HG02973 (cell line): ENCODE measurements around the gene NAA38.

Experiments
- ATAC-seq: cut with Tn5 transposase; IDR thresholded peaks from one replicate; pipeline ENCODE4 v1.9.1; 2021; ENCODE audit warnings: moderate library complexity; ENCODE audit not compliant: unreplicated experiment

NAA38 gene

DNA sequence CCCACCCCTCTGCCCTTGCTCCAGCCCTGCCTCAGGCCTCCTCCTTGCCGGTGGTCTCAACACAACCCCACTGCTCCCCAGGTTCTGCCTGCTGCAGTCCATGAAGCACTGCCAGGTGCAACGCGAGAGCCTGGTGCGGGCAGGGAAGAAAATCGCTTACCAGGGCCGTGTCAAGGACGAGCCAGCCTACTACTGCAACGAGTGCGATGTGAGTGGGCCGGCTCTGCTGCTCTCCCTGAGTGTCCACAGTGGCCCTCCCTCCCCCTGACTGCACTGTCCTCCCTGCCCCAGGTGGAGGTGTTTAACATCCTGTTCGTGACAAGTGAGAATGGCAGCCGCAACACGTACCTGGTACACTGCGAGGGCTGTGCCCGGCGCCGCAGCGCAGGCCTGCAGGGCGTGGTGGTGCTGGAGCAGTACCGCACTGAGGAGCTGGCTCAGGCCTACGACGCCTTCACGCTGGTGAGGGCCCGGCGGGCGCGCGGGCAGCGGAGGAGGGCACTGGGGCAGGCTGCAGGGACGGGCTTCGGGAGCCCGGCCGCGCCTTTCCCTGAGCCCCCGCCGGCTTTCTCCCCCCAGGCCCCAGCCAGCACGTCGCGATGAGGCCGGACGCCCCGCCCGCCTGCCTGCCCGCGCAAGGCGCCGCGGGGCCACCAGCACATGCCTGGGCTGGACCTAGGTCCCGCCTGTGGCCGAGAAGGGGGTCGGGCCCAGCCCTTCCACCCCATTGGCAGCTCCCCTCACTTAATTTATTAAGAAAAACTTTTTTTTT, 4.3 kb downstream of the NAA38 start:
- no peak for ATAC-seq

- ATAC-seq: no peak
Measured at GRCh38 chr17:7852262-7852670, 5.1 kb downstream of the NAA38 start.

DNA sequence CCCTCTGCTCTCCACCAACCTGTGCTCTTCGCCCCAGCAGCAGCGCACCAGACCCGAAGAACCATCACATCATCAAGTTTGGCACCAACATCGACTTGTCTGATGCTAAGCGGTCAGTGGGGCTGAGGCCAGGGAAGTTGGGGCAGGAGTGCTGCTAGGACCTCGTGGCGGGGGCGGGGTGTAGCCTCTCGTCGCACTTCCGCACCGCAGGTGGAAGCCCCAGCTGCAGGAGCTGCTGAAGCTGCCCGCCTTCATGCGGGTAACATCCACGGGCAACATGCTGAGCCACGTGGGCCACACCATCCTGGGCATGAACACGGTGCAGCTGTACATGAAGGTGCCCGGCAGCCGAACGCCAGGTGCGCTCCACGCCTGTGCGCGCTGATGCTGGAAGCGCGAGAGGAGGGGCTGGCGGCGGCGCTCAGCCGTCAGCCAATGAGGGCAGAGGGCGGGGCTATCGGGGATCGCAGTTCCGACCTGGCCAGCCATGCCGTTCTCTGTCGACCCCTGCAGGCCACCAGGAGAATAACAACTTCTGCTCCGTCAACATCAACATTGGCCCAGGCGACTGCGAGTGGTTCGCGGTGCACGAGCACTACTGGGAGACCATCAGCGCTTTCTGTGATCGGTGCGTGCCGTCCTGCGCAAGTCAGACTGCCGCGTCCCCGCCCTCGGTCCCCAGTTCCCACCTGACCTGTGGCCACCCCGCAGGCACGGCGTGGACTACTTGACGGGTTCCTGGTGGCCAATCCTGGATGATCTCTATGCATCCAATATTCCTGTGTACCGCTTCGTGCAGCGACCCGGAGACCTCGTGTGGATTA, 5.7 kb downstream of the NAA38 start:
- ATAC-seq: peak; percentile 57

- no peak for ATAC-seq
Measured at GRCh38 chr17:7850701-7851437, 6.5 kb downstream of the NAA38 start.

DNA sequence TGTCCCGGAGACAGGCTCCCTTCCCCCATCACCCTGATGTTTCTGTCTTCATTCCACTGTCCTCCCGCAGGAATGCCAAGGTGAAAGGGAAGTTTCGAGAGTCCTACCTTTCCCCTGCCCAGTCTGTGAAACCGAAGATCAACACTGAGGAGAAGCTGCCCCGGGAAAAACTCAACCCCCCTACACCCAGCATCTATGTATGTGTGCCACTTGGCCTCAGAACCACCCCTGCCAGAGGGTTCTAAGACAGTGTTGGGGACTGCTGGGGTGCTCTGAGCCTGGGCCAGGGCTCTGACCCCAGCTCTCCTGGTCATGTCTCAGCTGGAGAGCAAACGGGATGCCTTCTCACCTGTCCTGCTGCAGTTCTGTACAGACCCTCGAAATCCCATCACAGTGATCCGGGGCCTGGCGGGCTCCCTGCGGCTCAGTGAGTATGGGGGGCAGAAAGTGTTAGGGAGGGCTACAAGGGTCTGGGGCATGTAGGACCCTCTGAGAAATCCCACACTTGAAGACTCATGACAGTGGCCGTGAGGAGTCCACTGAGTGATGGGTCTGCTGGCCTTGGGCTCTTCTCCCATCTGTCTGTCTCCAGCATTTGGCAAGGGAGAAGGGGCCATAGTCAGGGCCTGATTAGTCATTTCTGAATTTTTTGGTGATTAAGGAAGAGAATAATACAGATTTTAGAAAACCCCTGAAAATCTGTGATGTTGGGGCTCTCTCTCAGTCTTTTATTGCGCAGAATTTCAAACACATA, 7.4 kb downstream of the NAA38 start:
- ATAC-seq: no peak

DNA sequence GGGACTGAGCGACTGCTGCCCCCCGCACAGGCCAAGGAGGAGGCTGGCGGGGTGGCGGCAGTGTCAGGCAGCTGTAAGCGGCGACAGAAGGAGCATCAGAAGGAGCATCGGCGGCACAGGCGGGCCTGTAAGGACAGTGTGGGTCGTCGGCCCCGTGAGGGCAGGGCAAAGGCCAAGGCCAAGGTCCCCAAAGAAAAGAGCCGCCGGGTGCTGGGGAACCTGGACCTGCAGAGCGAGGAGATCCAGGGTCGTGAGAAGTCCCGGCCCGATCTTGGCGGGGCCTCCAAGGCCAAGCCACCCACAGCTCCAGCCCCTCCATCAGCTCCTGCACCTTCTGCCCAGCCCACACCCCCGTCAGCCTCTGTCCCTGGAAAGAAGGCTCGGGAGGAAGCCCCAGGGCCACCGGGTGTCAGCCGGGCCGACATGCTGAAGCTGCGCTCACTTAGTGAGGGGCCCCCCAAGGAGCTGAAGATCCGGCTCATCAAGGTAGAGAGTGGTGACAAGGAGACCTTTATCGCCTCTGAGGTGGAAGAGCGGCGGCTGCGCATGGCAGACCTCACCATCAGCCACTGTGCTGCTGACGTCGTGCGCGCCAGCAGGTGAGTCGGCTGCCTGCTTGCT, 8.1 kb downstream of the NAA38 start:
- ATAC-seq: no peak

DNA sequence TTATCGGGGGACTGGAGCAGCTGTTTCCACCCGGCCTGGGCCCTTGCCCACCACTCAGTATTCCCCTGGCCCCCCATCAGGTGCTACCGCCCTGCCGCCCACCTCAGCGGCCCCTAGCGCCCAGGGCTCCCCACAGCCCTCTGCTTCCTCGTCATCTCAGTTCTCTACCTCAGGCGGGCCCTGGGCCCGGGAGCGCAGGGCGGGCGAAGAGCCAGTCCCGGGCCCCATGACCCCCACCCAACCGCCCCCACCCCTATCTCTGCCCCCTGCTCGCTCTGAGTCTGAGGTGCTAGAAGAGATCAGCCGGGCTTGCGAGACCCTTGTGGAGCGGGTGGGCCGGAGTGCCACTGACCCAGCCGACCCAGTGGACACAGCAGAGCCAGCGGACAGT, 8.6 kb downstream of the NAA38 start:
- no peak for ATAC-seq

GRCh38 chr17:7848131-7848579, 9.2 kb downstream of the NAA38 start:
- no peak for ATAC-seq

DNA sequence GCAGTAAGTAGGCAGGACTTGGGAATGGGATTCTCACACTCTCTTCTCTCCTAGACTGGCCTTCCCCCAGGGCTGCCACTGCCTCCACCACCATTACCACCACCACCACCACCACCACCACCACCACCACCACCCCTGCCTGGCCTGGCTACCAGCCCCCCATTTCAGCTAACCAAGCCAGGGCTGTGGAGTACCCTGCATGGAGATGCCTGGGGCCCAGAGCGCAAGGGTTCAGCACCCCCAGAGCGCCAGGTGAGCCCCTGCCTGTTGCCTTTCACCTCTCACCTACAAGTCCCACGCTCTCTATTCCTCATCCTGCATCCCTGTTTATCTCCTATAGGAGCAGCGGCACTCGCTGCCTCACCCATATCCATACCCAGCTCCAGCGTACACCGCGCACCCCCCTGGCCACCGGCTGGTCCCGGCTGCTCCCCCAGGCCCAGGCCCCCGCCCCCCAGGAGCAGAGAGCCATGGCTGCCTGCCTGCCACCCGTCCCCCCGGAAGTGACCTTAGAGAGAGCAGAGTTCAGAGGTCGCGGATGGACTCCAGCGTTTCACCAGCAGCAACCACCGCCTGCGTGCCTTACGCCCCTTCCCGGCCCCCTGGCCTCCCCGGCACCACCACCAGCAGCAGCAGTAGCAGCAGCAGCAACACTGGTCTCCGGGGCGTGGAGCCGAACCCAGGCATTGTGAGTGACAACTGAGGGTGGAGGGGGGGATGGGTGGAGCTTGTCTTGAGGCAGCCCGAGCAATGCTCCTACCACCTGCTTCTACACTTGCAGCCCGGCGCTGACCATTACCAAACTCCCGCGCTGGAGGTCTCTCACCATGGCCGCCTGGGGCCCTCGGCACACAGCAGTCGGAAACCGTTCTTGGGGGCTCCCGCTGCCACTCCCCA, 10.3 kb downstream of the NAA38 start:
- ATAC-seq: no peak

GRCh38 chr17:7846063-7846735, 11.2 kb downstream of the NAA38 start:
- ATAC-seq: no peak

DNA sequence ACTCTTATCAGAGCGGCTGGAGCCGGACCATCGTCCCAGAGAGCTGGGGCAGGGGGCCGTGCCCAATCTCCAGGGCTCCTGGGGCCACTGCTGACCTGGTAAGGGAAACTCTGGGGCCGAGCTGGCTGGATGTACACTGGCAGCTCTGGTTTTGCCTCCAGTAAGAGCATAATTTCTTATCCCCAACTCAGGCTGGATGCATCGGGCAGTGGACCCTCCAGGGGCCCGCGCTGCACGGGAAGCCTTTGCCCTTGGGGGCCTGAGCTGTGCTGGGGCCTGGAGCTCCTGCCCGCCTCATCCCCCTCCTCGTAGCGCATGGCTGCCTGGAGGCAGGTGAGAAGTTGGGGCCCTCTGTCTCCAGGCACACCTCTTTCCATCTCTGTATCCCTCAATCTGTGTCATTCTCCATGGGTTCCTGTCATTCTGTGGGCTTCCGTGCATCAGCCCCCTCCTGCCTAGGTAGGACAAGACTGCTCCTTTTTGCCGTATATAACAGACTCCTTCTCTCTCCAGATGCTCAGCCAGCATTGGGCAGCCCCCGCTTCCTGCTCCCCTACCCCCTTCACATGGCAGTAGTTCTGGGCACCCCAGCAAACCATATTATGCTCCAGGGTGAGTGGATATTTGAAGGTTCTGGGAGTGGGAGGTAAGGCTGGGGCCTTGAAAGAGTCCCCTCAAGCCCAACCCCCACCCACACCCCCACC, 11.8 kb downstream of the NAA38 start:
- no peak for ATAC-seq

GRCh38 chr17:7844292-7845154, 12.8 kb downstream of the NAA38 start:
- peak; percentile 41 for ATAC-seq

DNA sequence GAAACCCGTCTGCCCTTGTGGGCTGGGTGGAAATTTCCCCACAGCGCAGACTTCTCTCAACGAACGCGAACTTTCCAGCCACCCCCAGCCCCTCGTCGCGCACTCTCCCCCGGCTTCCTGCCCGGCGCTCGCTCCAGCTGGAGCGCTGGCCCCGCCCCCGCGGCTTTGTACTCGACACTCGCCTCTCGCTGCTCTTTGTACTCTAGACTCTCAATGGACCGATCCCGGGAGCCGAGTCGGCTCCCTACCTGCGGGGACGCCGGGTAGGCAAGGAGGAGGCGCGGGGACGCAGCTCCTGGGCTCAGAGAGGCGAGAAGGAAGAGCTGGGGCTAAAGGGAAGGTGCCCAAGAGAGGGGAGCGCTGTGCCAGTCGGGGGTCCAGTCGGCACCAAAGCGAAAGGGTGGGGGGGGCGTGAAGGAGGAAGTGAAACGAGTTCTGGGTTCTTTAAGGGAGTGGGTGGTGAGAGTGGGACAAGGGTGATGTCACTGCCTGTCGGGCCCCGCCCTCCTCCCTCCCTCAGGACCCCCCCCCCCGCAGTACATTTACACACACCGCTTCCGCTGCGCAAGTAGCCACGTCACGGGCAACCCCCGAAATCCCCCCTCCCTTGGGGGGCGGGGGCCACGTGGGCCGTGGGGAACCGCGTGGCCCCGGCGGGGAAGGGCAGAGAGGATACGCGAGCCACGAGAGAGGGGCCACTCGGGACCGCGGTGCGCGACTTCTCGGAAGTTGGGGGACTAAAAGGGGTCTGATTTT, 13.6 kb downstream of the NAA38 start:
- no peak for ATAC-seq

GRCh38 chr17:7843257-7843535, 14.2 kb downstream of the NAA38 start:
- no peak for ATAC-seq

DNA sequence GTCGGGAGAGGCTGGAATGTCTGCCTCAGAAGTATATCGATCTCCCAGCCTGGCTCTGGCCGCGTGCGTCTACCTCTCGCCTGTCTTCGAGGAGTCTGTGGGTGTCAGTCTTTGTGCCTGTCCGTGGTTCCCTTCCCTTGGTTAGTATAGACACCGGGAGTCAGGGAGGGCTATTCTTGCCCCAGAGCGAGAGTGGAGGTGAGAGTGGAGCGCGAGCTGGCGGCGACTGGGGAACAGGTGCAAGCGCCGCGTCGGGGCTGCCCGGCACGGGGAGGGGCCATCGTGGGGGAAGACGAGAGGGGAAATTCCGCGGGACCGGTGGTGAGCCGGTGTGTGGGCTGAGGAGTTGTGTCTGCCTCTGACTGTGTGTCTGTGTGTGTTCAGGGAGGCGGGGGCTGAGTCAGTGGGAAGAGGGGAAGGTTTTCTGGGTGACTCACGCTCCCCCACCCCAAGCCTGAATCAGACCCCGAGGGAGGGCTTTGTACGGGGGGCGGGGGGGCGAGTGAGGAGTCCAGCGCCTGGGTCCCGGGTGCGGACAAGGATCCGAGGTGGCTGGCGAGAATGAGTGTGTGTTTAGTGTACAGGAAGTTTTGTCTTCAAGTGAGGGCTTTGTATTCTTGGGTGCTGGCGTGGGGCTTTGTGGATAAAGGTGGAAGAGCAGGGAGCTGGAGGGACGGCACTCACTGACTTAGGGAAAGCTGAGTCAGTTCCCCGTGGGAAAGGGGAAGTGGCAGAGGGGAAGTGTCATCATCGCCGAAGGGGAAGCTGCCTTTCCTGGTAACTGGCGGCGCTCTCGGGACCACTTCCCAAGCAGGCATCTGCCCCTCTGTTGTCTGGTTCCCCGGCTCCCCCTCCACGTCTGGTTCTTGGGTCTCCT, 14.7 kb downstream of the NAA38 start:
- ATAC-seq: peak; percentile 28

DNA sequence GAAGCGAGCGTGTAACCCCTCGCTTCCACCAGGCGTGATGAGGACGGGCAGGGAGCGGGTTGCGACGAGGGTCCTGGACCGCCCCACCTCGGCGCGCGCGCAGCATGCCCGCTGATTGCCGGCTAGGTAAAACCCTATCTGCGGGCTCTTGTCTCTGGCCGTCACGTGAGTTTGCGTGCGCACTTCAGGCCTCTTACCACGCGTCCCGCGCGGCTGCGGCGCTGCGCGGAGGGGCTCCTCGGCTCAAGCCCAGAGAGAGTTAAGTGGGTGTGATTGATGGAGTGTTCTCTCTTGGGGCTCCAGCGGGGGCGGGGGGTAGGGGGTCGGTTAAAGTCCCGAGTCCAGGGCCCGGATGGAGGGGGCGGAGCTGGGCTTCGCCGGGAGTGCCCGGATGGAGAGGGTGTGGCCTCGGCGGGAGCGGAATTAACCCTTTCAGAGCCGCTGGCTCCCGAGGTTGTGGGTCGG, 15.4 kb downstream of the NAA38 start:
- ATAC-seq: peak; percentile 13
